WTC11 (cell line): ENCODE data around the gene TBL1XR1. TPM values are rescaled to one million over a fixed set of nuclear protein-coding genes. Genes with fewer than 3 reads are reported as not detected.

Source experiments
- ATAC-seq: fragments of 200-7000 bp; cut with Tn5 transposase; 2 replicates; pipeline ENCODE4 v1.10.0; 2021; ENCODE audit warnings: mild to moderate bottlenecking, moderate library complexity
- CTCF ChIA-PET: fragments of 300-600 bp; sonication (Branson Sonifier 250); formaldehyde crosslinking; loops from one replicate; lab custom pipeline; 2021; ENCODE audit warnings: antibody characterized with exemption; lab: Charles Lee
- POLR2A ChIA-PET: fragments of 350-600 bp; sonication (Branson Sonifier 250); formaldehyde crosslinking; loops from one replicate; lab custom pipeline; 2021; ENCODE audit warnings: antibody characterized with exemption; lab: Charles Lee
- DNase-seq: peaks from one replicate; pipeline ENCODE4 v3.0.0; 2021; ENCODE audit warnings: low spot score
- H3K27ac Mint-ChIP-seq: 2 replicates; pipeline ENCODE4 v1.8.0; 2021; ENCODE audit warnings: mixed read lengths
- H3K27me3 Mint-ChIP-seq: 2 replicates; pipeline ENCODE4 v1.8.0; 2021; ENCODE audit warnings: low read depth, mild to moderate bottlenecking, moderate library complexity, mixed read lengths
- H3K36me3 Mint-ChIP-seq: 2 replicates; pipeline ENCODE4 v1.8.0; 2021; ENCODE audit warnings: mixed read lengths
- H3K4me1 Mint-ChIP-seq: 2 replicates; pipeline ENCODE4 v1.8.0; 2022; ENCODE audit warnings: mixed read lengths
- H3K4me3 Mint-ChIP-seq: 2 replicates; pipeline ENCODE4 v1.8.0; 2021; ENCODE audit warnings: mild to moderate bottlenecking, moderate library complexity, mixed read lengths
- H3K9me3 Mint-ChIP-seq: 2 replicates; pipeline ENCODE4 v1.8.0; 2021; ENCODE audit warnings: mixed read lengths
- ATF6 ChIP-seq: sonication (generic); formaldehyde crosslinking; IDR thresholded peaks from 2 replicates; pipeline ENCODE4 v1.8.1; 2023; ENCODE audit warnings: mild to moderate bottlenecking, missing genetic modification reagents
- E2F5 ChIP-seq: sonication (generic); formaldehyde crosslinking; IDR thresholded peaks from 2 replicates; pipeline ENCODE4 v1.8.1; 2022; ENCODE audit warnings: mild to moderate bottlenecking, moderate library complexity, missing genetic modification reagents
- ESRRA ChIP-seq: sonication (generic); formaldehyde crosslinking; IDR thresholded peaks from 2 replicates; pipeline ENCODE4 v1.8.1; 2022; ENCODE audit warnings: mild to moderate bottlenecking, missing genetic modification reagents, borderline replicate concordance
- FOXJ3 ChIP-seq: sonication (generic); formaldehyde crosslinking; IDR thresholded peaks from 2 replicates; pipeline ENCODE4 v1.9.0; 2021; ENCODE audit warnings: missing genetic modification reagents, mild to moderate bottlenecking, borderline replicate concordance
- GABPB1 ChIP-seq: sonication (generic); formaldehyde crosslinking; IDR thresholded peaks from 2 replicates; pipeline ENCODE4 v1.8.1; 2023; ENCODE audit warnings: mild to moderate bottlenecking, missing genetic modification reagents
- NR3C1 ChIP-seq: sonication (generic); formaldehyde crosslinking; conservative IDR thresholded peaks from 2 replicates; pipeline ENCODE4 v1.8.1; 2023; ENCODE audit warnings: low read depth, mild to moderate bottlenecking, missing genetic modification reagents
- RELA ChIP-seq: sonication (generic); formaldehyde crosslinking; IDR thresholded peaks from 2 replicates; pipeline ENCODE4 v1.8.1; 2022; ENCODE audit warnings: missing genetic modification reagents, mild to moderate bottlenecking, borderline replicate concordance
- RORB ChIP-seq: fragments of 250-450 bp; sonication (Bioruptor Pico); IDR thresholded peaks from 2 replicates; pipeline ENCODE4 v1.9.0; 2021; ENCODE audit warnings: mild to moderate bottlenecking
- STAT6 ChIP-seq: sonication (generic); formaldehyde crosslinking; conservative IDR thresholded peaks from 2 replicates; pipeline ENCODE4 v1.8.1; 2023; ENCODE audit warnings: mild to moderate bottlenecking, low read depth, missing genetic modification reagents, moderate library complexity
- TCF7 ChIP-seq: sonication (generic); formaldehyde crosslinking; IDR thresholded peaks from 2 replicates; pipeline ENCODE4 v1.8.0; 2022; ENCODE audit warnings: mild to moderate bottlenecking, low read depth, missing genetic modification reagents, moderate library complexity
- TP53 ChIP-seq: sonication (generic); formaldehyde crosslinking; IDR thresholded peaks from 2 replicates; pipeline ENCODE4 v1.8.1; 2023; ENCODE audit warnings: mild to moderate bottlenecking, missing genetic modification reagents
- ZBTB21 ChIP-seq: sonication (generic); formaldehyde crosslinking; IDR thresholded peaks from 2 replicates; pipeline ENCODE4 v1.8.1; 2023; ENCODE audit warnings: mild to moderate bottlenecking, missing genetic modification reagents, borderline replicate concordance
- ZBTB43 ChIP-seq: sonication (generic); formaldehyde crosslinking; IDR thresholded peaks from 2 replicates; pipeline ENCODE4 v1.8.1; 2023; ENCODE audit warnings: mild to moderate bottlenecking, missing genetic modification reagents
- ZNF219 ChIP-seq: sonication (generic); formaldehyde crosslinking; IDR thresholded peaks from 2 replicates; pipeline ENCODE4 v1.8.0; 2023; ENCODE audit warnings: missing genetic modification reagents, mild to moderate bottlenecking, borderline replicate concordance
- ZSCAN18 ChIP-seq: fragments of 250-450 bp; sonication (Bioruptor Pico); IDR thresholded peaks from 2 replicates; pipeline ENCODE4 v2.1.2; 2022; ENCODE audit warnings: mild to moderate bottlenecking, moderate library complexity
- total RNA-seq: library from RNA; stranded (reverse); gene quantifications from 3 replicates; pipeline ENCODE4 v1.2.3, GENCODE V29; 2021
- TF ChIP-seq, protein P1 (sequence below): sonication (generic); formaldehyde crosslinking; IDR thresholded peaks from 2 replicates; pipeline ENCODE4 v1.8.0; 2022; ENCODE audit warnings: mild to moderate bottlenecking, missing genetic modification reagents
- TF ChIP-seq, protein P2 (sequence below): sonication (generic); formaldehyde crosslinking; conservative IDR thresholded peaks from 2 replicates; pipeline ENCODE4 v1.8.1; 2022; ENCODE audit warnings: mild to moderate bottlenecking, missing genetic modification reagents

Gene TBL1XR1
- total RNA-seq, 1 experiment from 2014 or later, result 148 TPM

DNA sequence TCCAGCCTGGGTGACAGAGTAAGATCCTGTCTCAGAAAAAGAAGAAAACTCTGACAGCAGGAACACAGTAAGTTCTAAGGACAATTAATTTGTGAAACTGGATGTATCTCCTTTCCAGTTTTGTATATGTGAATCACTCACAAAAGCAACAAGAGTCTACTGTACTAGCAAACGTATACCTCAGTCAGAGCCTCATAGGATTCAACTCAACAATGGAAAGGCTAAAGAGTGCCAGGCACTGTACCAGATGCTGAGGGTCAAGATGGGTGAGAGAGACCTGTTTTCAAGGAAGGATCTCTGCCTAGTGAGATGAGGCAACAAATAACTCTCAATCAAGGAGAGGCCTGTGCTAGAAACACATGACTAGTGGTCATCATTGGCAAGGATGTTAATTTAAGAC is 14.9 kb downstream of the TBL1XR1 start:
- CTCF ChIA-PET, result no interaction called here
- no peaks in the 10 kb centered on the region for H3K36me3 Mint-ChIP-seq
- TF ChIP-seq RORB (no peak), GABPB1 (CRISPR knock-in tag) (no peak), ATF6 (CRISPR knock-in tag) (no peak)
- TF ChIP-seq, protein P1, sequence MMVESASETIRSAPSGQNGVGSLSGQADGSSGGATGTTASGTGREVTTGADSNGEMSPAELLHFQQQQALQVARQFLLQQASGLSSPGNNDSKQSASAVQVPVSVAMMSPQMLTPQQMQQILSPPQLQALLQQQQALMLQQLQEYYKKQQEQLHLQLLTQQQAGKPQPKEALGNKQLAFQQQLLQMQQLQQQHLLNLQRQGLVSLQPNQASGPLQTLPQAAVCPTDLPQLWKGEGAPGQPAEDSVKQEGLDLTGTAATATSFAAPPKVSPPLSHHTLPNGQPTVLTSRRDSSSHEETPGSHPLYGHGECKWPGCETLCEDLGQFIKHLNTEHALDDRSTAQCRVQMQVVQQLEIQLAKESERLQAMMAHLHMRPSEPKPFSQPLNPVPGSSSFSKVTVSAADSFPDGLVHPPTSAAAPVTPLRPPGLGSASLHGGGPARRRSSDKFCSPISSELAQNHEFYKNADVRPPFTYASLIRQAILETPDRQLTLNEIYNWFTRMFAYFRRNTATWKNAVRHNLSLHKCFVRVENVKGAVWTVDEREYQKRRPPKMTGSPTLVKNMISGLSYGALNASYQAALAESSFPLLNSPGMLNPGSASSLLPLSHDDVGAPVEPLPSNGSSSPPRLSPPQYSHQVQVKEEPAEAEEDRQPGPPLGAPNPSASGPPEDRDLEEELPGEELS (CRISPR knock-in tag), result no peak
- TF ChIP-seq, all 79 proteins: peak for 0
- no peak for ATAC-seq
- Mint-ChIP-seq H3K27ac (peak overlapping the region; percentile 8; the same call in 1 of the 2 replicates), H3K27me3 (no peaks in the 10 kb centered on the region), H3K4me3 (no peak overlapping the region), H3K9me3 (no peaks in the 10 kb centered on the region), H3K4me1 (peaks cover 69% of the 10 kb centered on the region)
- POLR2A ChIA-PET, result no interaction called here
- no peak for DNase-seq

GRCh38 chr3:177181418-177181817 is 15.9 kb downstream of the TBL1XR1 start:
- no peak overlapping the region for H3K4me3 Mint-ChIP-seq
- peaks cover 64% of the 10 kb centered on the region for H3K4me1 Mint-ChIP-seq
- H3K27me3 Mint-ChIP-seq, result no peaks in the 10 kb centered on the region
- no peak for TF ChIP-seq RELA (CRISPR knock-in tag)
- TF ChIP-seq ZBTB43 (CRISPR knock-in tag), result no peak
- TF ChIP-seq, protein P2, sequence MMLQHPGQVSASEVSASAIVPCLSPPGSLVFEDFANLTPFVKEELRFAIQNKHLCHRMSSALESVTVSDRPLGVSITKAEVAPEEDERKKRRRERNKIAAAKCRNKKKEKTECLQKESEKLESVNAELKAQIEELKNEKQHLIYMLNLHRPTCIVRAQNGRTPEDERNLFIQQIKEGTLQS, result no peak
- TF ChIP-seq TCF7, result no peak
- TF ChIP-seq ZNF219 (CRISPR knock-in tag), result no peak
- TF ChIP-seq ZBTB21, result no peak
- TF ChIP-seq FOXJ3 (CRISPR knock-in tag), result no peak
- no peak for TF ChIP-seq NR3C1 (CRISPR knock-in tag)
- POLR2A ChIA-PET, result no interaction called here
- no peaks in the 10 kb centered on the region for H3K36me3 Mint-ChIP-seq
- CTCF ChIA-PET, result no interaction called here
- no peak for DNase-seq
- no peaks in the 10 kb centered on the region for H3K9me3 Mint-ChIP-seq
- H3K27ac Mint-ChIP-seq, result peak overlapping the region; percentile 61; the same call in 1 of the 2 replicates
- no peak for ATAC-seq

DNA sequence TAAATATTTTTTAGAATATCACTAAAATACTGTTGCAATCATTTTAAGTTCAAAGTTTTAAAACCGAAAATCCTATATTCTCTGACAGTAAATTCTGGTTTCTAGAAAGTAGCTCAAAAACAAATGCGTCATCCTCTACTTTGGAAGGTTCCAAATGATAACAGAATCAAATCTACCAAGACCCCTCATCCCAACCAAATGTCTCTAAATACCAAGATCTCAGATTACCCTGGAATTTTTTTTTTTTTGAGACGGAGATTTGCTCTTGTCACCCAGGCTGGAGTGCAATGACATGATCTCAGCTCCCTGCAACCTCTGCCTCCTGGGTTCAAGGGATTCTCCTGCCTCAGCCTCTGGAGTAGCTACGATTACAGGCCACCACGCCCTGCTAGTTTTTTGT is 16.8 kb downstream of the TBL1XR1 start:
- no peak for DNase-seq
- Mint-ChIP-seq H3K36me3 (no peaks in the 10 kb centered on the region), H3K4me1 (peaks cover 59% of the 10 kb centered on the region)
- CTCF ChIA-PET, result no interaction called here
- no peak for TF ChIP-seq E2F5 (CRISPR knock-in tag)
- no peak for TF ChIP-seq ZBTB43 (CRISPR knock-in tag)
- no peak for TF ChIP-seq ATF6 (CRISPR knock-in tag)
- TF ChIP-seq STAT6, result no peak
- no peak for TF ChIP-seq TP53 (CRISPR knock-in tag)
- no peak for TF ChIP-seq ZSCAN18 (CRISPR knock-in tag)
- no peak for TF ChIP-seq ESRRA (CRISPR knock-in tag)
- TF ChIP-seq, all 79 proteins: peak for 0
- no peaks in the 10 kb centered on the region for H3K27me3 Mint-ChIP-seq
- H3K27ac Mint-ChIP-seq, result no peak overlapping the region; the same call in 1 of the 2 replicates
- H3K4me3 Mint-ChIP-seq, result no peak overlapping the region
- ATAC-seq, result no peak
- POLR2A ChIA-PET, result interaction anchor here (0.6 to 0.8 kb wide), 4 partner anchors 32 to 350 kb away, joined by 3 to 4 read pairs (median 3); no protein-coding TSS in a partner anchor
- H3K9me3 Mint-ChIP-seq, result no peaks in the 10 kb centered on the region
